ELF-1 (cell line): ENCODE data around the gene NTN3.
"Not testable (repeated sequence)": the region's sequence is repeated elsewhere in the genome, so short reads cannot be mapped to it uniquely, and the experiment has no call there.

ENCODE experiments used
- DNase-seq: peaks from one replicate; pipeline ENCODE4 v3.0.0-alpha.2; 2016; ENCODE audit warnings: low read depth, low spot score

NTN3 gene

GRCh38 chr16:2478279-2478678 lies 7.2 kb downstream of the NTN3 start:
- no peak for DNase-seq

- not testable (repeated sequence) for DNase-seq
These were observed 8.9 kb downstream of the NTN3 start for GRCh38 chr16:2479996-2480395.

DNA sequence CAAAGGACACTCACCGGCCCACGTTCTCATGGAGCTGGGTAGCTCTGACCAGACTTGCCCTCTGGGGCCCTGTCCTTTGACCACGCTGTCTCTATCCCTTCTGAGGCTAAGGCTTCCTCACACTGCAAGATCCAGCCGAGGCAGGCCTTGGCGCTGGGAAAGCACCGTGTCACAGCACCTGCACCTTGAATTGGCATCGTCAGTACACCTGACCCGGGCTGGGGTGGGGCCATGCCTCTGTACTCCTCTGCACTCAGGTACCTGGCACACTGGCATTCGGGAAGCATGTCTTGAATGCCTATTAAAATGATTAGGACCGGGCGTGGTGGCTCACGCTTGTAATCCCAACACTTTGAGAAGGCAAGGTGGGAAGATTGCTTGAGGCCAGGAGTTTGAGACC lies 9.9 kb downstream of the NTN3 start:
- DNase-seq = no peak

DNA sequence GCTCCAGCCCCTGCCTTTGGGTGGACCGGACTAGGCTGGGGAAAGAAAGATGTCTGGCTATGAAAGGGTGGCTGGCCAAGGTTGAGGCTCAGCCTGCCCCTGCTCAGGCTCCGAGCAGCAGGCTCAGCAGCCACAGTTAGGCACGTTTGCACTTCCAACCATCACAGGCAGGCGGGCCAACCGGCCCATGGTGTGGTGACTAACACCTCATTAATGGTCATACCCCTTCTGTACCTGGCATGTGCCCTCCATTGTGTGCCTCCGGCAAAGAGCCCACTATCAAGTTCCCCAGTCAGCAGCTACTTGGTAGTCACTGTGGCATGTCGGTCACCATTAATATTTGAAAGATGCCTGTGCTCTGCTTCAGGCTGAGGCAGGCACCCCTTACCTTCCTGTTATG lies 10.6 kb downstream of the NTN3 start:
- DNase-seq = no peak

DNA sequence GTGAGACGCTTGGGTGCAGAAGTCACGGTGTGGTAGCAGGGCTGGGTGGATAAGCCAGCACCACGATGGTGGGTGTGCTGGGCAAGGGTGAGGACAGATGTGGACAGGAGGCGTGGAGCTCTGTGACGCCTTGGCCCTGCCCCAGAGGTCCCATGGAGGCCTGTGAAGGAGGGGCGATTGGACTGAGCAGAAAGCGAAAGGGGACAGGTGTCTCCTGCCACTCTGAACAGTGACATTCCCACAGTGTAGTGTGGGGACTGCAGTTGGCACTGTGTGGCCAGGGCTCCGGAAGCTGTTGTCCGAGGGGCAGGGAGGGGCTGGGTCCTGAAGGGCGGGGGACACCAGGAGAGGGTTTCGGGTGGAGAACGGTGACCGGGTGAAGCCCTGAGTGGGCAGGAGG lies 11.2 kb downstream of the NTN3 start:
- no peak for DNase-seq

GRCh38 chr16:2482708-2483534 lies 11.8 kb downstream of the NTN3 start:
- DNase-seq = no peak

DNA sequence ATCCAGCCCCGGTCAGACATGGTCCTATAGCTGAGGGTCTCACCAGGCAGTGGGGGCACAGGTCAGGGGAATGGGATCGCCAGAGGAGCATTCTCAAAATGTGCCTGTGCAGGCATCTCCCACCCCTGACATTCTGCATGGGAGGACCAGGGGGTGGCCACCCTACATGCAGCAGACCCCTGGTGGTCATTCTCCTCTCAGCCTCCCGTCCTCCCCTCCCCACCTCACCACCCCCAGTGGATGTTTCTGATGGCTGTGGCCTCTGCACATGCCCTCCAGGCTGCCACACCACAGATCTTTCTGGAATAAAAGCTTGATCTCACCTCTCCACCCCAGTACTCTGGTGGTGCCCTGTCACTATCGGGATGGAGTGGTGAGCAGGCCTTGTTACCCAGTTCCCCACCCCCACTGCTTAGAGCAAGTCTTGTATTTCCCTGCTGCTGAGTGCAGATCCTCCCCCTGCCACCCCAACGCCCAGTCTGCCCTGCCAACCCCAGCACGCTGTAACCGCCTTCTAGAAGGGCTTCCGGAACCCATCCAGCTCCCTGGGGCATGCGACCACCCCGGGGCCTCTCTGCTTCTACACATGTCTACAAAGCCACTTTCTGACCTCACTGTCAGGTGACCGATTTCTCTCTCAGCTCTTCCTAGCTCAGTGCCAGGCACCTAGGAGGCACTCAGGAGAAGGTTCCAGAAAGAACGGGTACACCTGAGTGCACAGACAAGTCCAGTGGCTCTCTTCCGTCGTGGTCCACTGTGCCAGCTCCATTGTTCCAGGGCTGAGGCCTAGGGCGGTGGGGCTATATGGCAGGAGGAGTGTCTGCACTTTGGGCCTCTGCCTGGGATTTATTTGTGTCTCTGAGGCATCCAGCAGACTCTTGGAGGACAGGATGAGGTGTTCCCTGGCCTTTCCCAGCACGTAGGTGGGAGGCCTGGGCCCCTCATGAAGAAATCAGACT lies 13.1 kb downstream of the NTN3 start:
- no peak for DNase-seq

DNA sequence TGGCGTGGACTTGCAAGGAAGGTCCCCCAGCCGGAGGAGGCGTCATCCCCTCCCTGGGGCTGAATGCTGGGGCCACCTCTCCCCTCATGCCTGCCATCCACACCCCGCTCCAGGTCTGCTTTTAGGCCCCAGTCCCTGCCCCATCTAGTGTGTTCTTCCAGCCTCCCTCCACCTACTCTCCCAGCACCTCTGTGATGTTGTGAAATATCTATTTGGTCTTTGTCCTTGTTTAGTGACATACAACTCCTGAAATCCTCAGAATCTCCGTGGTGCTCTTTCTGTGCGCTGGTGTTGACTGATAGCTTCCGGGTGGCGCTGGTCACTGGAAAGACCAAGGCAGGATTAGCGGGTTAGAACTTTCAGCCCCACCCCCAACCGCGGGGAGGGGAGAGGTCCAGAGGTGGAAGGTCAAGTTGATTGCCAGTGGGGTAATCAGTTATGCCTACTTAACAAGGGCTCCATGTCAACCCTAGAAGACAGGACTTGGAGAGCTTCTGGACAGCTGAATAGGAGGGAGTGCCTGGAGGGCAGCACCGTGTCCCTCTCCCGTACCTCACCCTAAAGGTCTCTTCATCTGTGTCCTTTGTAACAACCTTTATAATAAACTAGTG lies 13.9 kb downstream of the NTN3 start:
- DNase-seq = no peak

DNA sequence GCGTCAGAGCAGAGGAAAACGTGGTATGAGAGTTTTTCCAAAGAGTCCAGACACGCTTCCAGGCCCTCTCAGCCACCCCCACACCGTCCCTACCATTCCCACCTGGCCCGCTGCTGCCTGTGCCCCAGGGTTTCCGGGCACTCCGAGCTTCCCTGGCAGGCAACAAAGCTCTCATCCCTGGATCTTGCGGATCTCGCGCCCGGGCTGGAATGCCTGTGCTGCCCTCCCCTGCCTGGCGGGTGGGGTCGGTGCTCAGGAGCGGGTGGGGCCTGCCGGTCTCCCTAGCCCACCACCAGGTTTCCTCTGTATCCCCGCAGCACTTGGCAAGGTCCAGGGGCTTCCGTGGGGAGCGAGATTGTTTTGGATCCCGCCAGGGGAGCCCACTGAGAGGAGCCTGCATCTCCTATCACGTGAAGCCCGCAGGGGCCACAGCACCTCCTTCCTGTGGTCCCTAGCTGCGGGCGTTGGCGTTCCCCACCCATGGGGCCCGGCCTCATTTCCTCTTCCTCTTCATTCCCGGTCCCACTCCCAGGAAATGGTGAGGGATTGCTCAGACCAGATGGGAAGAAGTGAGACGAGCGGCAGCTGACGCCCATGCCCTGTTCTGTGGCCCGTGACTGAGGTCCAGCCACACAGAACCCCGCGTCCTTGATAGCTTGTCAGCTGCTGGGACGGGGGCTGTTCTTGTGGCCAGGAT lies 14.9 kb downstream of the NTN3 start:
- no peak for DNase-seq

DNA sequence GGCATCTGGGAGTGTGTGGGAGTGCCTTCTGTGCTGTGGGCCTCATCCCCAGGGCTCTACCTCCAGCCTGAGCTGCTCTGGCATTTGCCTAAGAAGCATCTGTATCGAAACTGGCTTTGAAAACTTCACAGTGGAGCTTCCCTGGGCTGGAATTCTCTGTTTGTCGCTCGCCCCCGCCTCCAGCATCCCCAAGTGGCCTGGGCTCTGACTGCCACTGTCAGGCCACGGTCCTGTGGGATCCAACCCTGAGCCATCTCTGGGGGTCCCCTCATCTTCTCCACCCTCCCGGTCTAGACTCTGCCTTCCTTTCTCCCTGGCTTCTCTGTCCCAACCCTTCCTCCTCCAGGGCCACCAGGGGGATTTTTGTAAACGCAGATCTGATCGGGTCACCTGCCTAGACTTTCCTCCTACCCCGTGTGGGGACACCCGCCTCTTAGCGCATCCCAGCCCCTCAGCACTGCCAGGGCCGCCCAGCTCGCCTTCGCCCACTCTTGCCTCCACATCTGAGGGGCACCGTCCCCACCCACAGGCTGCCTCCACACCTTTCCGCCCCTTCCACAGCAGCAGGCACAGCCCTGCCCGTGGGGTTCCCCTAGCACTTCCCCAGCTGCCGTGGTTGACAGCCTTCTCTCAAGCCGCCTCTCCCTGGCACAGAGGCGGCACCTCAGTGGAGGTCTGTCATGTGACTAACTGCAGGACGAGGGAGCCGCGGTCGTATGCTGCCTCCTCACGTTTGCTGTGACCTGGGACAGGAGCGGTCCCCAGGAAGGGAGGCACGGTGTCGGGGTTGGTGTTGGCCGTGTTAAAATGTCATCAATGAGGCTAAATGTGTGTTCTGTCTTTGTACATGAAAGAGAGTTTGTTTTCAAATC lies 15.8 kb downstream of the NTN3 start:
- DNase-seq = peak; percentile 26

DNA sequence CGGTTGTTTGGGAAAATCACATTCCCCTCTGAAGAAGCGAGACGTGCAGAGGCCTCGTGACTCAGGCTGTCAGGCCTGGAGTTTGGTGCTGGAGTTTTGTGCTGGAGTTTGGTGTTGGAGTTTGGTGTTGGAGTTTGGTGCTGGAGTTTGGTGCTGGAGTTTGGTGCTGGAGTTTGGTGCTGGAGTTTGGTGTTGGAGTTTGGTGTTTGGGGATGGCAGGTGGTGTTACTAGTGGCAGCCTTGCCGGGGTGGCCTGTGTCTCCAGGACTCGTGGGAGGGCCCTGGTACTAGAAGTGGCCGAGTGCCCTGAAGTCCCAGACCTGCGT lies 16.4 kb downstream of the NTN3 start:
- no peak for DNase-seq

GRCh38 chr16:2487903-2488531 lies 16.9 kb downstream of the NTN3 start:
- DNase-seq = peak; percentile 24

GRCh38 chr16:2489581-2489980 lies 18.5 kb downstream of the NTN3 start:
- DNase-seq = no peak

GRCh38 chr16:2490190-2491105 lies 19.4 kb downstream of the NTN3 start:
- no peak for DNase-seq

GRCh38 chr16:2492292-2492691 lies 21.2 kb downstream of the NTN3 start:
- DNase-seq = no peak

- DNase-seq = no peak
These were observed 22.5 kb downstream of the NTN3 start for GRCh38 chr16:2493605-2494004.

- no peak for DNase-seq
These were observed 23.5 kb downstream of the NTN3 start for GRCh38 chr16:2494616-2495015.

GRCh38 chr16:2495041-2495440 lies 23.9 kb downstream of the NTN3 start:
- DNase-seq = no peak
